Measurements from ENCODE around the gene CFLAR.

CFLAR gene

DNA sequence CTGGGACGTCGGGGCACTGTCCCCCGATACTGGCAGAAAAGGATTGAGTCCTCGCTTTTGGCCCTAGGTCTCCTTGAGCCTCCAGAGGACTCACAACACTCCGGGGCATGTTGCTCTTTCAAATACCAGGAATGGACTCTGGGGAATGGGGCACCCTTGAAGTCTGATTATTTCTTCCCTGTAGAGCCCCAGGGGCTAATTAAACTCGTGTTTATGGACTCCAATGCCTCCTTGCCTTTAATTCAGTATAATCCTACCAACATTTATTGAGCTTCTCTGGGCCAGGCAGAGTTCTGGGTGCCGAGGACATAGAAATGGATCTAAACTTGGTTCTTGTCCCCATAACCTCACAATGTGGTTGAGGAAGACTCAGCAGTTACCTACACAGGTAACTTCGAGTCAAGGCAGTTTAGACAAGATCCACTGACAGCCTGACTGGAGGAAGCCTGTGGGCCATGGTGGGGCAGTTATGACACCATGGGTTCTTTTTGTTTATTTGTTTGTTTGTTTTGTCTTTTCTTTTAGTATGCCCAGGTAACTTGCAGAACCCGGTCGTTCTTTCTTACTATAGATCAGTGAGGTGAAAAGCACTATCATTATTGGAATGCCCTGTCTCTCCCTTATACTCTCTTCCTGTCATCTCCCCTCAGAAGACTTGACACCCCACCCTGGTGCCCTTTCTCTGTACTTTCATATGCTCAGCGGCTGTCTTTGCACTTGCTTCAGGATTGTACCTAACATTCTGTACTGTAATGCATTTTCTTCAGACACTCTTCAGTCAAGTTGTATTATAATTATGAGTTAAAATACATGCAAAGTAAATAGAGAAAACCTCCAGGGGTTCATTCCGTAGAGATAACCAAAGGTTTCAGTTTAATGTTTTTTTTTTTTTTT, 3.2 kb downstream of the CFLAR start:
- no peak for DNase-seq (ENCODE audit: low read depth, low spot score)

- DNase-seq (ENCODE audit: low read depth, low spot score): no peak
These were observed 6.3 kb downstream of the CFLAR start for GRCh38 chr2:201122276-201122675.

DNA sequence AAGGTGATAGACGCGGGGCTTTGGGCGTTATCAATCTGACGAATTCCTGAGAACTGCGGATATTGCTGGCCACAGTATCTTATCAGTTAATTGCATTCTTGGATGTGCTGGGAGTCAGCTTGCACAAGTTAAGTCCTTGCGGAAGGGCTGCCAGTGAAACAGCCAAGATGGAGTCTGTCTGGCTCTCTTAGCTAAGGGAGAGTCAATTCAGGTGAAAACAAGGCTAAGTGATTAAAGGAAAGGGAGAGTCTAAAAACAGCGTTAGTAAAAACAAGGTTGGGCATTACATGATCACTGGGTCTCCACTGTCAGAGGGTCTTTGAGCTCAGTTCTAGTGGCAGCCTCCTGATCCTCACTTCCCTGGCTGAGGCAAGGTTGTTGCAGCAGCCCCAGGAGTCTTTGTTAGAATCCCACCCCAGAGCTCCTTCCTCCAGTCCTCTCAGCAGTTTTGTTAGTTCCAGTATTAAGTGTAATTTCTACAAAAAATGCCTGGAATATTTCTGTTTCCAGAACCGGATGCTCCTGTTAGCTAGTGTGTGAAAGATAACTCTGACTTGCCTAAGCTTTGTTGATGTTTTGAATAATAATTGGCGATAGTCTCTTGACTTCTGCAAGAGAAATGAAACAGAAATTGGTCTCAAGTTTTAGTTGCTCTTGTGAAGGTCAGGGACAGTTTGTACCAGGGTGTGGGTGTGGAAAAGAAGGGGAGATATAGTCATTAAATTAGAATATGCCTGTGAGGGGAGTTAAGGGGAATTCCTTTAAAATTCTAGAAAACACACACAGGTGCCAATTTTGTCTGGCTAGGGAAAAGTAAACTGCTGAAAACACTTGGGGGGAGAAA, 10.6 kb downstream of the CFLAR start:
- peak; percentile 37 for DNase-seq (ENCODE audit: low read depth, low spot score)

DNA sequence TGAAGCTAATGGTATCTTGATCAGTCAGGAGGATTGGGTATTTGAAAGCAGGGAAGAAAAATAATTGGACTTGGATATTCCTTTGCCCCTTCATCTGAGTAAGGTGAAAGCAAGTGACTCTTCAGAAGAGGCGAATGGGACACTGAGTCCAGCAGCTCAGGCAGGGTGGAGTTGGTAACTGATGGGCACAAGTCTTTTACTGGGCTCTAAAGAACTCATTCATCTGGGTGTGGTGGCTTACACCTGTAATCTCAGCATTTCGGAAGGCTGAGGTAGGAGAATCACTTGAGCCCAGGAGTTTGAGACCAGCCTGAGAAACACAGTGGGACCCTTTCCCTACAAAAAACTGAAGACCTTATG, 11.2 kb downstream of the CFLAR start:
- no peak for DNase-seq (ENCODE audit: low read depth, low spot score)

DNA sequence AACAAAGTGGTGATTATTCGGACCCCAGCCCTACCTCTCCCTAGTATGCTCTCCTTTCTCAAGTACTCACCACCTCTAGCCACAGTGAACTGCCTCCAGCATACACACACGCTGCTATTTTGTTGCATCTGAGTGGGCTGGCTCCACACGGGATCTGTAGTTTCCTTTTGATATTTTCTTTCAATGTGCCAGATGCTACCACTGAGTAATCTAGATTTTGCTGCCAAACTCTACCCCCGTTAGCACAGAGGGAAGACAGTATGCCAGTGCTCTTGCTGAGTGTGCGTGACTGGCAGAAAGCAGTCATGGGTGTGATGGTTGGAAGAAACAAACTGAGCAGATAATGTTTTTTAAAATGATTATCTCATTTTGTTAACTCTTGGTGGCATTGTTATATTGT, 11.6 kb downstream of the CFLAR start:
- DNase-seq (ENCODE audit: low read depth, low spot score): no peak

DNA sequence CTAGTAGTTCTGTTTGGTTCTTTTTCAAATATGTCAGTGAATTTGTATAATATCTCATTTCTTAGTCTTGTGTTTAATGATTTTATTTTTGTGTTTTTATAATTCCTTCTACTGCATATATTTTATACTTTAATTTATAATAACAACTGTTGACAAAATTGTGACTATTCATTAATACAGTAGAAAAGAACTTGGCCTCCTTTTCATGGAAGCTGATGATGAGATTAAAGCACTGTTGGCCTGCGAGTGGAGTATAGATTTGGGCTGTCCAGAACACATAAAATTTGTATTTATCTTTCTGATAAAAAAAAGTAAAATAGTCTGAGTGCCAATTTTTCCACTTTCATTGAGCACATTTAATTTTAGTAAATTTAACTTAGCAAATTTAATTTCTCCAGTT, 12.1 kb downstream of the CFLAR start:
- DNase-seq (ENCODE audit: low read depth, low spot score): no peak

- peak; percentile 31 for DNase-seq (ENCODE audit: low read depth, low spot score)
These were observed 13.1 kb downstream of the CFLAR start for GRCh38 chr2:201128933-201129505.

- DNase-seq (ENCODE audit: low read depth, low spot score): no peak
These were observed 14.7 kb downstream of the CFLAR start for GRCh38 chr2:201130524-201131186.

GRCh38 chr2:201132518-201132917, 16.6 kb downstream of the CFLAR start:
- no peak for DNase-seq (ENCODE audit: low read depth, low spot score)

DNA sequence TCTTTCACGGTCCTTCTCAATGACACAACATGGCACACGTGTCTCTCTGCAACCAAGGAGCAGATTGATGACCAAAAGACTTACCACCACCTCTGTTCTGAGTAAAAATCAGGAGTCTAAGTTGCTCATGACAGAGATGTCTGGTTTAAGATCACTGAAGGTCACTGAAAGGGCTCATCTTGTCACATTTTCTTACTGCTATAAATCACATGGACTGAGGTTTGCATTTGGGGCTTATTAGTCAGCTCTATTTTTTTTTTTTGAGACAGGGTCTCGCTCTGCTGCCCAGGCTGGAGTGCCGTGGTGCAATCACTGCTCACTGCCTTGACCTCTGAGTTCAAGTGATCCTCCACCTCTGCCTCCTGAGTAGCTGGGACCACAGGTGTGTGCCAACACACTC, 19.4 kb downstream of the CFLAR start:
- no peak for DNase-seq (ENCODE audit: low read depth, low spot score)

DNA sequence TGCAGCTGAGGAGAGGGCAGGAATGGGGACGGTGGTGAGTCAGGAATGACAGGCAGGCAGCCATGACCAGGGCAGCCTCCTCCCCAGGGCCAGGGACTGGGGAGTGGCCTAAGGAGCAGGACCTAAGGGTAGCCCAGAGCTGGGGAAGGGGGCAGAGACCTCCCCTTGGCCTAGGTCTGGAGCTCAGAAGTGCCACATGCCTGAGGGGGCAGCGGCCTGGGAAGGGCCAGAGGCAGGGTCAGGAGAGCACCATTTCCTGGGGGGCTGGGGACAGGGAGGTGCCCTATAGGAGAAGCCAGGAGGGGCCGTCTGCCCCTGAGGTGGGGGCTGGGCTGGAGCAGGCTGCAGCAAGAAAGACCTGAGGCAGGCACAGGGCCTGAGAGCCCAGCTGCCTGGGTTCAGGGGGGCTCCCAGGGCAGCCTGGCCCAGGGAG, 20.9 kb downstream of the CFLAR start:
- no peak for DNase-seq (ENCODE audit: low read depth, low spot score)

- DNase-seq (ENCODE audit: low read depth, low spot score): no peak
These were observed 21.8 kb downstream of the CFLAR start for GRCh38 chr2:201137505-201138400.

- no peak for DNase-seq (ENCODE audit: low read depth, low spot score)
These were observed 22.5 kb downstream of the CFLAR start for GRCh38 chr2:201138401-201138970.

- peak; percentile 88 for DNase-seq (ENCODE audit: low read depth, low spot score)
These were observed 23.2 kb downstream of the CFLAR start for GRCh38 chr2:201138986-201139781.

DNA sequence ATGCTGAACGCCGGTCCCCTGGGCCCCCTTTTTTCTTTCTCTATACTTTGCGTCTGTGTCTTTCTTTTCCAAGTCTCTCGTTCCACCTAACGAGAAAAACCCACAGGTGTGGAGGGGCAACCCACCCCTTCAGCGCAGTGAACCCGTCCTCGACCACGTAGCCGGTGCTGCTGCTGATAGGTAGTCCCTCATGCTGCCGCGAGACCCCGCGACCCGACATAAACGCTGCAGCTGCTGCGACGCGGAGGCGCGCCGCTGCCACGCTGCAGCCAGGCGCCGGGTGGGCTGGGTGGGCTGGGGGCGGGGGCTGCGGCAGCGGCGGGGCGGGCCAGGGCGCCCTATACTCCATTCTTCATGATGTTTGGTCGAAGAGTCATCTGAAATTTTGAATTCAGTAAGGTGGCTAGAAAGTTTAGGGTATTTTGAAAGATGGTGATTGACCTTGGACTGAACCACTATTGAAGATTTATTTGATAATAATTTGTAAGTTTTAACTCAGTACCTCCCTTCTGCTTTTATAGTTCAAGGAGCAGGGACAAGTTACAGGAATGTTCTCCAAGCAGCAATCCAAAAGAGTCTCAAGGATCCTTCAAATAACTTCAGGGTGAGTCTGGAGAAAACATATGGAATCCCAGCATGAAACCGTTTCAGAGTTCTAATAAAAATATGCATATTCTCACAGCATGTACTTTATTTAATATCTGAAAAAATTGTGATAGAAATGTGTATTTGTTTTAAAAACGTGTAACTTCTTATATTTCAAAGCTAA, 24.1 kb downstream of the CFLAR start:
- no peak for DNase-seq (ENCODE audit: low read depth, low spot score)

- DNase-seq (ENCODE audit: low read depth, low spot score): no peak
These were observed 28.4 kb downstream of the CFLAR start for GRCh38 chr2:201144101-201145051.

DNA sequence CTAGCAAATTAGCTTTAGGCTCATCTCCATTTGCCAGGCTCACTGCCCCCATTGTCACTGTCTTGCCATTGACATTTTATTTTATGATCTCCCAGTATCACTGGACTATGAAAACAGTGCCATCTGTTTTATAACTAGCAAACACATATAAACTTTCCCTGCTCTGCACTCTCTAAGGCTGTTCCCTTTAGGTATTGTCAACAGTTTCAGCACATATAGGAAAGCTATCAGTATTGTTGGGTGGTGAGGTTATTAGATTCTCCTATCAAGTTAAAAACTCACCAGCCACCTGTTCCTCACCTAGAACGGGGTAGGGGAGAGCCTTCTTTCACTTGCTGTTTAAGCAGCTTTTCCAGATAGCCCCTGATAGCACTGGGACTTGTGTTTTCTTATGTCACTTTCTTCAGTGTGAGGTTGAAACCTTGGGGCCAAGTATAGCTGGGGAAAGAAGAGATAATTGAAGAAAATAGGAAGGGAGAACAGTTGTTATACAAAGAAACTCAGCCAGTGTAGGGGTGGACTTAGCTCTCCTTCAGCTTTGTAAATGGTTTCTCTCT, 32.5 kb downstream of the CFLAR start:
- no peak for DNase-seq (ENCODE audit: low read depth, low spot score)

Data from ELF-1 (cell line).